Activated T-helper 17 cell treated with anti-CD3 and anti-CD28 coated beads, Interleukin-2, amount 50 U/mL, for 72 hours (primary cell): Measurements from ENCODE around the gene NR3C1. TPM values are rescaled to one million over a fixed set of nuclear protein-coding genes. Genes with fewer than 3 reads are reported as not detected.
A peak's percentile ranks its signal among the peaks of the same experiment; 100 is the strongest.

Source experiments
- ATAC-seq: fragments of 150-1000 bp; cut with Tn5 transposase; replicated peaks from 2 replicates; pipeline ENCODE4 v1.10.0; 2021; ENCODE audit warnings: mild to moderate bottlenecking, moderate library complexity
- H3K27ac Mint-ChIP-seq: one replicate; pipeline ENCODE4 v1.8.0; 2022; ENCODE audit warnings: mixed read lengths
- H3K27me3 Mint-ChIP-seq: one replicate; pipeline ENCODE4 v1.8.0; 2022; ENCODE audit warnings: mixed read lengths
- H3K36me3 Mint-ChIP-seq: one replicate; pipeline ENCODE4 v1.8.0; 2022; ENCODE audit warnings: low read depth, mild to moderate bottlenecking, mixed read lengths
- H3K4me1 Mint-ChIP-seq: one replicate; pipeline ENCODE4 v1.8.0; 2022; ENCODE audit warnings: mixed read lengths
- H3K4me3 Mint-ChIP-seq: one replicate; pipeline ENCODE4 v1.8.0; 2022; ENCODE audit warnings: mild to moderate bottlenecking, mixed read lengths
- H3K9me3 Mint-ChIP-seq: one replicate; pipeline ENCODE4 v1.8.0; 2022; ENCODE audit warnings: mixed read lengths
- total RNA-seq, 2 donors: library from RNA; stranded (reverse); gene quantifications; one replicate each; pipeline ENCODE4 v1.2.3, GENCODE V29; 2022

NR3C1 gene
- total RNA-seq, 2 donors from 2014 or later: 33.2 to 48.3 TPM

- no peak for ATAC-seq
- H3K9me3 Mint-ChIP-seq: no peaks in the 10 kb centered on the region
- H3K4me1 Mint-ChIP-seq: peaks cover 29% of the 10 kb centered on the region
- H3K4me3 Mint-ChIP-seq: no peak overlapping the region
- no peaks in the 10 kb centered on the region for H3K27me3 Mint-ChIP-seq
- peaks cover 56% of the 10 kb centered on the region for H3K36me3 Mint-ChIP-seq
- H3K27ac Mint-ChIP-seq: peak overlapping the region; percentile 72
Observed at GRCh38 chr5:143314099-143314498, 89.4 kb downstream of the NR3C1 start.

DNA sequence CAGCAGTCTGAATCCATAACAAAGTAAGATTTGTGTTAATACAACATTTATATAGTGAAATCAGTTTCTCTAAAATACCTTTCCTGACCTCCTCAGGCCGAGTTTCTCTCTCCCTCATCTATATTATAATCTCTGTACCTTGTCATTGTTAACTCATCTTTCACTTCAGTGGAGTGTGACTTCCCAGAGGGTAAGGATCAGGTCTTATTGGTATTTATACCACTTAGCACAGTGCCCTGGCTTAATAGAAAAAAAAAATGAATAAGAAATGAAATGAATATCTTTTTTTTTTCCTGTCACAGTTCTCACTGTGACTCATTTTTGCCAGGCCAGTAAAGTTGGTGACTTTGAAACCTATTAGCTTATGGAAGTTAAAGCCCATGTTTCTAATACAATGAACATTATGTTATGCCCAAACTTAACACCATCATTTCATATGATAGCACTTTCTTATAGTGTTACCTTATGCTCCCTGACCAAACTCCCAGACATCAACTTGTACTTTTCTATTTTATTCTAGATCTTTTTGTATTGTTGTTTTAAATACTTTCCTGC, 90.1 kb downstream of the NR3C1 start:
- H3K27me3 Mint-ChIP-seq: no peaks in the 10 kb centered on the region
- H3K27ac Mint-ChIP-seq: peak overlapping the region; percentile 72
- no peaks in the 10 kb centered on the region for H3K9me3 Mint-ChIP-seq
- H3K4me3 Mint-ChIP-seq: no peak overlapping the region
- ATAC-seq: peak; percentile 71
- peaks cover 63% of the 10 kb centered on the region for H3K36me3 Mint-ChIP-seq
- peaks cover 29% of the 10 kb centered on the region for H3K4me1 Mint-ChIP-seq

DNA sequence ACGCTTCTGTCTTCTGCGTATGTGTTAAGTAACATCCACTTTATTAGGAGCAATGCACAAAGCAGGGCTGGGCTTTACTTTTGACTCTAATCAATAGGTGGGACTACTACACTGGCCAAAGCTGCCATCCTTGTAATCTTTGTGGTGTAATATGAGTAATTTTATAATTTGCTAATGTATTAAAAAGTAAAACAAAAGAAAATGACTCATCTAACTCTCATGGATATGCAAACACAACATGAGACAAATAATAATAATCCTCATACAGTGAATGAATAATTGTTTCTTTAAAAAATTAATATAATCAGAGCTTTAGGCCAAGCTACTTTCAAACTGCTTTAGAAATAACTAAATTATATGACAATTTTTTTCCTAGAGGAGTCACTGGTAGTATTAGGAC, 90.7 kb downstream of the NR3C1 start:
- H3K27me3 Mint-ChIP-seq: no peaks in the 10 kb centered on the region
- no peaks in the 10 kb centered on the region for H3K9me3 Mint-ChIP-seq
- peak overlapping the region; percentile 72 for H3K27ac Mint-ChIP-seq
- H3K4me1 Mint-ChIP-seq: peaks cover 26% of the 10 kb centered on the region
- H3K36me3 Mint-ChIP-seq: peaks cover 69% of the 10 kb centered on the region
- H3K4me3 Mint-ChIP-seq: no peak overlapping the region
- ATAC-seq: no peak

DNA sequence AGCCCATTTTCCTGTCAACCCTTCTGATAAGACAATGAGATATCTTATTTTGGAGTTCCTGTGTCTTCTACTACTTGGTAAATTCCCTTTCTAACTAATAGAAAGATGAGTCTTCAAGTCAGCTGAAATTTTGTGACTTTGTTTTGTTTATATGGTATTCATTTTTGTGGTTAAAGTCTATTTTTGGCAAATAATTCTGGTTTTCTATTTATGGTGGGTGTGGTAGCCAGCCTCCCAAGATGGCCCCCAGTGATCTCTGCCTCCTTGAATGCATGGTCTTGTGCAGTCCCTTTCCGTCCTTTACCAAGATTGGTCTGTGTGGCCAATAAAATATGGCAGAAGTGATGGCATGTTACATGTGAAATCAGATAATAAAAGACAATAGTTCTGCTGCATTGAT, 91.5 kb downstream of the NR3C1 start:
- H3K27me3 Mint-ChIP-seq: no peaks in the 10 kb centered on the region
- H3K4me1 Mint-ChIP-seq: peaks cover 26% of the 10 kb centered on the region
- no peaks in the 10 kb centered on the region for H3K9me3 Mint-ChIP-seq
- H3K4me3 Mint-ChIP-seq: no peak overlapping the region
- peaks cover 77% of the 10 kb centered on the region for H3K36me3 Mint-ChIP-seq
- no peak for ATAC-seq
- peak overlapping the region; percentile 73 for H3K27ac Mint-ChIP-seq

DNA sequence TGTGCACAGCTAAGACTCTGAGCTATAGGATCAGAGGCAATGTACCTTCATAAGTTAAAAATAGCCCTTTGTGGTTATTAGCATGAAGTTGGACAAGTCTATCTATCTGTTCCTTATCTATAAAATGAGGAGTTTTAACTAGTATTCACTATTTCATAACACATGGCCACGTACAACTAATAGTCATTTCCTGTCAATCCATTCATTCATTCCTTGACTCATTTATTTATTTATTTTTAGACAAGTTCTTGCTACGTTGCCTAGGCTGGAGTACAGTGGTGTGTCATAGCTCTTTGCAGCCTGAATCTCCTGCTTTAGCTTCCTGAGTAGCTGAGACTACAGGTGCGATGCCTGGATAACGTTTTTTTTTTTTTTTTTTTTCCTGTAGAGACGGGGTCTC, 92.1 kb downstream of the NR3C1 start:
- peaks cover 78% of the 10 kb centered on the region for H3K36me3 Mint-ChIP-seq
- no peak overlapping the region for H3K4me3 Mint-ChIP-seq
- no peaks in the 10 kb centered on the region for H3K9me3 Mint-ChIP-seq
- H3K27me3 Mint-ChIP-seq: no peaks in the 10 kb centered on the region
- H3K27ac Mint-ChIP-seq: peak overlapping the region; percentile 73
- ATAC-seq: peak; percentile 69
- H3K4me1 Mint-ChIP-seq: peaks cover 26% of the 10 kb centered on the region

- ATAC-seq: peak; percentile 6
- peaks cover 28% of the 10 kb centered on the region for H3K4me1 Mint-ChIP-seq
- peak overlapping the region; percentile 22 for H3K27ac Mint-ChIP-seq
Observed at GRCh38 chr5:143309661-143310431, 93.6 kb downstream of the NR3C1 start.

GRCh38 chr5:143308731-143309130, 94.8 kb downstream of the NR3C1 start:
- H3K27ac Mint-ChIP-seq: peak overlapping the region; percentile 23

More at GRCh38 chr5:143309661-143310431, 93.6 kb downstream of the NR3C1 start:
- Mint-ChIP-seq H3K4me3 (no peak overlapping the region), H3K27me3 (no peaks in the 10 kb centered on the region), H3K36me3 (peaks cover 93% of the 10 kb centered on the region), H3K9me3 (no peaks in the 10 kb centered on the region)

DNA sequence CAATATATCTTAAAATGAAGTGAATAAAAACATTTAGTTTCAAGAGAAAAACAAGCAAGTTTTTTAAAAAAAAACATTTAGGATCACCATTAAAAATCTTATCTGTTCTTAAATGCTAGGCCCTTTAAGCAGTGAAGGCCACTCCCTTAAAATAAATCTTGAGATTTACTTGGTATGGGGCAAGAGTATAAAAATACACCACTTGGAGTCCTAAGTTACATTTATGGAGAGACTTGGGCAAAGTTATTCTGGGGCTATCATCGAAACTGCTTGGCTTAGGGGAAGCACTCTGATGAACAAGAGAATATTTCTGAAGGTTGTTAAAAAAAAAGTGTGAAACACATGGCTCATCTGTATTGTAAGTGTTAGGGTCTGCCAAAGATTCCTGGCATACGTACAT, 97.4 kb downstream of the NR3C1 start:
- no peak for ATAC-seq
- Mint-ChIP-seq H3K4me1 (peaks cover 6% of the 10 kb centered on the region), H3K36me3 (peaks cover 88% of the 10 kb centered on the region), H3K4me3 (no peak overlapping the region), H3K9me3 (no peaks in the 10 kb centered on the region), H3K27ac (no peak overlapping the region), H3K27me3 (no peaks in the 10 kb centered on the region)

More at GRCh38 chr5:143308731-143309130, 94.8 kb downstream of the NR3C1 start:
- Mint-ChIP-seq H3K36me3 (peaks cover 93% of the 10 kb centered on the region), H3K4me1 (peaks cover 23% of the 10 kb centered on the region), H3K9me3 (no peaks in the 10 kb centered on the region), H3K27me3 (no peaks in the 10 kb centered on the region), H3K4me3 (no peak overlapping the region)
- ATAC-seq: no peak

DNA sequence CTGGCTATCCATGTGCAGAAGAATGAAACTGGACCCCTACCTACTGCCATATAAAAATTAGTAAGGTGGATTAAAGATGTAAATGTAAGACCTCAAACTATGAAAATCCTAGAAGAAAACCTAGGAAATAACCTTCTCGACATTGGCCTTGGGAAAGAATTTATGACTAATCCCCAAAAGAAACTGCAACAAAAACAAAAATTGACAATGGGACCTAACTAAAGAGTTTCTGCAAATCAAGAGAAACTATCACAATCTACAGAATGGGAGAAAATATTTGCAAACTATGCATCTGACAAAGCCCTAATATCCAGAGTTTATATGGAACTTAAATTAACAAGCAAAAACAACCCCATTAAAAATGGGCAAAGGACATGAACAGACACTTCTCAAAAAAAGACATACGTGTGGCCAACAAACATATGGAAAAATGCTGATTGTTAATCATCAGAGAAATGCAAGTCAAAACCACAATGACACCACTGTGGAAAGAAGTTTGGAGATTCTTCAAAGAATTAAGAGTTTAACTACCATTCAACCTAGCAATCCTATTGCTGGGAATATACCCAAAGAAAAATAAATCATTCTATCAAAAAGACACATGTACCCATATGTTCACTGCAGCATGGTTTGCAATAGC, 98.5 kb downstream of the NR3C1 start:
- no peaks in the 10 kb centered on the region for H3K27me3 Mint-ChIP-seq
- H3K36me3 Mint-ChIP-seq: peaks cover 88% of the 10 kb centered on the region
- no peak for ATAC-seq
- H3K4me1 Mint-ChIP-seq: peaks cover 6% of the 10 kb centered on the region
- H3K4me3 Mint-ChIP-seq: no peak overlapping the region
- H3K27ac Mint-ChIP-seq: peak overlapping the region; percentile 54
- no peaks in the 10 kb centered on the region for H3K9me3 Mint-ChIP-seq

- Mint-ChIP-seq H3K4me1 (peaks cover 10% of the 10 kb centered on the region), H3K27ac (no peak overlapping the region), H3K27me3 (no peaks in the 10 kb centered on the region), H3K9me3 (no peaks in the 10 kb centered on the region), H3K36me3 (peaks cover 85% of the 10 kb centered on the region), H3K4me3 (no peak overlapping the region)
- ATAC-seq: no peak
Observed at GRCh38 chr5:143302341-143303045, 101.0 kb downstream of the NR3C1 start.

- no peak for ATAC-seq
- Mint-ChIP-seq H3K27me3 (no peaks in the 10 kb centered on the region), H3K4me3 (no peak overlapping the region), H3K36me3 (peaks cover 89% of the 10 kb centered on the region), H3K4me1 (peaks cover 7% of the 10 kb centered on the region), H3K27ac (peak overlapping the region; percentile 0), H3K9me3 (no peaks in the 10 kb centered on the region)
Observed at GRCh38 chr5:143297756-143298155, 105.7 kb downstream of the NR3C1 start.

- H3K27me3 Mint-ChIP-seq: no peaks in the 10 kb centered on the region
- ATAC-seq: no peak
- H3K36me3 Mint-ChIP-seq: peaks cover 81% of the 10 kb centered on the region
Observed at GRCh38 chr5:143290125-143290524, 113.4 kb downstream of the NR3C1 start.

DNA sequence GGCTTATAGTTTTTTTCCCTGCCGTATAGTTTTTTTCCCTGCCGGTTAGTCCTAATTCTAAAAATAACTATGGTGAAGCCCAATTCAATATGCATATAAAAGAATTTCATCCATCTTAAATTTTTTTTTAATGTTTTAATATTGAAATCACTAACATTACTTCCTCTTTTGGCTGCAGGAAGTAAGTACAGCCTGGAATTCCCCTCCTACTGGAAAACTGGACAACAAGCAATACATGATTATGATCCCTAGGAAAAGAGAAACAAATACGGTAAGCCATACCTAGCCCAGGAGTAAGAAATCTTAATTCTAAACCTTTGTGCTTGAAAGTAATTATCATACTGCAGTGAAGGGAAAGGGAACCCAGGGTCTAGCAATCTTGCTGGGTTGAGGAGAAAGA, 119.0 kb downstream of the NR3C1 start:
- Mint-ChIP-seq H3K4me1 (peaks cover 9% of the 10 kb centered on the region), H3K4me3 (no peak overlapping the region), H3K27me3 (no peaks in the 10 kb centered on the region), H3K27ac (no peak overlapping the region), H3K9me3 (no peaks in the 10 kb centered on the region), H3K36me3 (peaks cover 91% of the 10 kb centered on the region)
- ATAC-seq: no peak

More at GRCh38 chr5:143290125-143290524, 113.4 kb downstream of the NR3C1 start:
- Mint-ChIP-seq H3K9me3 (no peaks in the 10 kb centered on the region), H3K4me3 (no peak overlapping the region), H3K4me1 (peaks cover 16% of the 10 kb centered on the region), H3K27ac (no peak overlapping the region)

- no peak overlapping the region for H3K27ac Mint-ChIP-seq
- ATAC-seq: no peak
- peaks cover 9% of the 10 kb centered on the region for H3K4me1 Mint-ChIP-seq
- no peak overlapping the region for H3K4me3 Mint-ChIP-seq
- H3K36me3 Mint-ChIP-seq: peaks cover 91% of the 10 kb centered on the region
- no peaks in the 10 kb centered on the region for H3K27me3 Mint-ChIP-seq
- H3K9me3 Mint-ChIP-seq: no peaks in the 10 kb centered on the region
Observed at GRCh38 chr5:143284002-143284401, 119.5 kb downstream of the NR3C1 start.
